Thyroid gland (tissue), 4 donors: ENCODE results near the gene EFHD2. TPM values are rescaled to one million over a fixed set of nuclear protein-coding genes. Genes with fewer than 3 reads are reported as not detected.
"Not testable (repeated sequence)": the region's sequence is repeated elsewhere in the genome, so short reads cannot be mapped to it uniquely, and the experiment has no call there.

ENCODE experiments used
- DNase-seq, 2 donors: peaks; one replicate each; pipeline ENCODE4 v3.0.0-alpha.2; 2019
- H3K27ac ChIP-seq, 3 donors: fragments of 200-600 bp; sonication (generic); 1 replicate in 2 of 3; 2 replicates in 1 of 3; pipeline ENCODE4 v1.5.1; 2016 to 2019; ENCODE audit warnings: mild to moderate bottlenecking in 1 of 3, moderate library complexity in 1 of 3
- H3K27me3 ChIP-seq: fragments of 200-600 bp; sonication (generic); one replicate; pipeline ENCODE4 v1.5.1; 2019
- H3K36me3 ChIP-seq, 2 donors: fragments of 200-600 bp; sonication (generic); one replicate each; pipeline ENCODE4 v1.5.1; 2016 to 2019
- H3K4me1 ChIP-seq, 2 donors: fragments of 200-600 bp; sonication (generic); one replicate each; pipeline ENCODE4 v1.5.1; 2017 to 2019
- H3K4me3 ChIP-seq, 3 donors: fragments of 200-600 bp; sonication (generic); replicated peaks in 1 of 3; 1 replicate in 2 of 3; 2 replicates in 1 of 3; pipeline ENCODE4 v1.5.1; 2016; ENCODE audit warnings: mild to moderate bottlenecking in 1 of 3
- H3K9me3 ChIP-seq: fragments of 200-600 bp; sonication (generic); one replicate; pipeline ENCODE4 v1.5.1; 2017
- CTCF ChIP-seq, 6 experiments: fragments of 200-600 bp in 3 of 6; fragments of 450-650 bp in 3 of 6; sonication (generic) in 3 of 6; IDR thresholded peaks; one replicate each; pipeline ENCODE4 v1.5.1; 2016 to 2019; ENCODE audit warnings: antibody characterized with exemption in 6 of 6, mild to moderate bottlenecking in 2 of 6, inconsistent platforms in 1 of 6, moderate library complexity in 1 of 6
- POLR2A ChIP-seq, 2 donors: fragments of 450-650 bp; IDR thresholded peaks; one replicate each; pipeline ENCODE4 v1.6.1; 2017; ENCODE audit warnings: antibody characterized with exemption in 2 of 2, mild to moderate bottlenecking in 2 of 2, moderate library complexity in 1 of 2
- WGBS, 2 donors: methylation state at CpG; one replicate each; pipeline ENCODE4 v1.1.5; 2017; 5-methylcytosine and 5-hydroxymethylcytosine counted together
- intact Hi-C: fragments of 100-400 bp; cut with DNase I; formaldehyde crosslinking; loops from one replicate; pipeline ENCODE4 v1.15.1; 2023
- total RNA-seq, 4 donors: library from RNA; depleted of rRNA; stranded (reverse); fragments of >200 nt; gene quantifications; one replicate each; pipeline ENCODE4 v1.2.3, GENCODE V29; 2016

The EFHD2 gene
- total RNA-seq, 4 donors from 2014 or later, result 50.9 to 62.6 (median 56.7) TPM

- 80 to 88% methylated on average over 9 of the region's 9 CpGs for WGBS, 2 donors
- Histone ChIP-seq H3K27me3 (no peaks in the 10 kb centered on the region), H3K27ac (no peak overlapping the region), H3K4me3 (no peak overlapping the region), H3K36me3 (no peaks in the 10 kb centered on the region), H3K9me3 (no peaks in the 10 kb centered on the region), H3K4me1 (no peaks in the 10 kb centered on the region)
- no peak for DNase-seq
- intact Hi-C loops, result no loop called here
- TF ChIP-seq CTCF (IDR thresholded peaks at IDR 0.05) (no peak), POLR2A (IDR thresholded peaks at IDR 0.05) (no peak)
Measured at GRCh38 chr1:15460708-15461095, 51.0 kb downstream of the EFHD2 start.

GRCh38 chr1:15463064-15463800 is 53.5 kb downstream of the EFHD2 start:
- H3K9me3 ChIP-seq, H3K36me3 ChIP-seq, H3K27ac ChIP-seq, H3K4me3 ChIP-seq, intact Hi-C loops, H3K4me1 ChIP-seq, DNase-seq, H3K27me3 ChIP-seq: not testable (repeated sequence)
- 59 to 79% methylated on average over 10 to 14 of the region's 15 CpGs for WGBS, 2 donors

- DNase-seq, H3K4me3 ChIP-seq, H3K9me3 ChIP-seq, H3K36me3 ChIP-seq, H3K27ac ChIP-seq, H3K27me3 ChIP-seq, H3K4me1 ChIP-seq, intact Hi-C loops: not testable (repeated sequence)
- WGBS, 2 donors, result 88 to 93% methylated on average over 5 of the region's 5 CpGs
Measured at GRCh38 chr1:15463926-15464322, 54.2 kb downstream of the EFHD2 start.

GRCh38 chr1:15465674-15466073 is 56.0 kb downstream of the EFHD2 start:
- Histone ChIP-seq H3K36me3 (no peaks in the 10 kb centered on the region), H3K27me3 (no peaks in the 10 kb centered on the region), H3K4me3 (no peak overlapping the region), H3K9me3 (no peaks in the 10 kb centered on the region), H3K27ac (no peak overlapping the region), H3K4me1 (no peaks in the 10 kb centered on the region)
- TF ChIP-seq POLR2A (IDR thresholded peaks at IDR 0.05), result no peak
- no peak for TF ChIP-seq CTCF (IDR thresholded peaks at IDR 0.05)
- intact Hi-C loops, result no loop called here
- no peak for DNase-seq
- WGBS, 2 donors, result 78 to 87% methylated on average over 7 of the region's 7 CpGs

- H3K9me3 ChIP-seq, intact Hi-C loops, H3K4me3 ChIP-seq, H3K27me3 ChIP-seq, H3K4me1 ChIP-seq, H3K36me3 ChIP-seq, H3K27ac ChIP-seq, DNase-seq: not testable (repeated sequence)
- 92 to 97% methylated on average over 20 to 22 of the region's 22 CpGs for WGBS, 2 donors
Measured at GRCh38 chr1:15466955-15467625, 57.4 kb downstream of the EFHD2 start.

GRCh38 chr1:15468145-15468544 is 58.5 kb downstream of the EFHD2 start:
- DNase-seq, result no peak
- TF ChIP-seq POLR2A (IDR thresholded peaks at IDR 0.05) (no peak), CTCF (IDR thresholded peaks at IDR 0.05) (no peak)
- no peaks in the 10 kb centered on the region for H3K27me3 ChIP-seq
- H3K4me3 ChIP-seq, result no peak overlapping the region
- no peaks in the 10 kb centered on the region for H3K36me3 ChIP-seq
- intact Hi-C loops, result no loop called here
- H3K9me3 ChIP-seq, result no peaks in the 10 kb centered on the region
- H3K4me1 ChIP-seq, result no peaks in the 10 kb centered on the region
- no peak overlapping the region for H3K27ac ChIP-seq
